Stimulated activated CD8-positive, alpha-beta memory T cell treated with anti-CD3 and anti-CD28 coated beads, Interleukin-15, amount 100 ng/mL, for 24 hours (primary cell): ENCODE data around the gene MARK4.
"Not testable (repeated sequence)": the region's sequence is repeated elsewhere in the genome, so short reads cannot be mapped to it uniquely, and the experiment has no call there.

ENCODE experiments used
- DNase-seq: peaks from one replicate; pipeline ENCODE4 v3.0.0-alpha.2; 2020; ENCODE audit warnings: low read depth

The MARK4 gene

GRCh38 chr19:45305421-45305820 is 54.4 kb downstream of the MARK4 start:
- no peak for DNase-seq

- no peak for DNase-seq
Observed at GRCh38 chr19:45306040-45306439, 55.0 kb downstream of the MARK4 start.

GRCh38 chr19:45306518-45307027 is 55.5 kb downstream of the MARK4 start:
- DNase-seq: no peak

GRCh38 chr19:45307361-45307760 is 56.3 kb downstream of the MARK4 start:
- DNase-seq: no peak

- not testable (repeated sequence) for DNase-seq
Observed at GRCh38 chr19:45309322-45309721, 58.3 kb downstream of the MARK4 start.

- no peak for DNase-seq
Observed at GRCh38 chr19:45311621-45312020, 60.5 kb downstream of the MARK4 start.

GRCh38 chr19:45312285-45312684 is 61.2 kb downstream of the MARK4 start:
- not testable (repeated sequence) for DNase-seq

GRCh38 chr19:45314708-45315245 is 63.7 kb downstream of the MARK4 start:
- no peak for DNase-seq

- DNase-seq: no peak
Observed at GRCh38 chr19:45315304-45315703, 64.2 kb downstream of the MARK4 start.

- DNase-seq: no peak
Observed at GRCh38 chr19:45320997-45321775, 70.1 kb downstream of the MARK4 start.

- no peak for DNase-seq
Observed at GRCh38 chr19:45321848-45322247, 70.8 kb downstream of the MARK4 start.

- no peak for DNase-seq
Observed at GRCh38 chr19:45322311-45322710, 71.2 kb downstream of the MARK4 start.

GRCh38 chr19:45322744-45323281 is 71.7 kb downstream of the MARK4 start, which contains the start of gene CKM:
Gene CKM (minus strand): TSS chr19:45322875. CDS start chr19:45319713, 3,162 bp downstream.
- no peak for DNase-seq

- no peak for DNase-seq
Observed at GRCh38 chr19:45323671-45324081, 72.6 kb downstream of the MARK4 start.

GRCh38 chr19:45324349-45324907 is 73.4 kb downstream of the MARK4 start:
- no peak for DNase-seq

GRCh38 chr19:45327404-45328143 is 76.5 kb downstream of the MARK4 start:
- no peak for DNase-seq

GRCh38 chr19:45331411-45331810 is 80.3 kb downstream of the MARK4 start:
- no peak for DNase-seq

- no peak for DNase-seq
Observed at GRCh38 chr19:45333609-45334303, 82.7 kb downstream of the MARK4 start.

- DNase-seq: not testable (repeated sequence)
Observed at GRCh38 chr19:45334881-45335280, 83.8 kb downstream of the MARK4 start.

GRCh38 chr19:45336696-45337251 is 85.7 kb downstream of the MARK4 start:
- DNase-seq: no peak

- no peak for DNase-seq
Observed at GRCh38 chr19:45339629-45340028, 88.6 kb downstream of the MARK4 start.
